ENCODE data around the gene PLA1A. TPM values are rescaled to one million over a fixed set of nuclear protein-coding genes. Genes with fewer than 3 reads are reported as not detected.

The PLA1A gene
- total RNA-seq, 1 experiment from 2014 or later = not detected

DNA sequence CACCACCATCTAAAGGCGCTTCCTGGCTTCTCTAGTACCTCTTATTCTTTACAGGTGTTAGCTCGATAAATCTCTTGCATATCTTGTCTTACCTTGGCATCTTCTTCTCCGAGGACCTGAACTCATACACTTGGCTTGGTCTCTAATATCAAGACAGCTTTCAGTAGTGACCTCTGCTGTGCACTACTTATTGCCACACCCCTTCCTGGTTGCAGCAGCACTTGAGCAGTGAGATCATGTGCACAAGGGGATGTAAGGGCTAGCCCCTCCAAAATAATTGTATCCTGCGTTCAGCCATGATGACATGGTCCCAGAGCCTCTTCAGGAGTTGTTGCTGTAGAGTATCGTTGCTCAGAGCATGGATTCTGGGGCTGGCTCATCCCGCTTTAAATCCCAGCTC is 1.3 kb upstream of the PLA1A start:
- no peaks in the 10 kb centered on the region for H3K4me1 ChIP-seq (replicated peaks; ENCODE audit: insufficient read depth)
- H4K20me1 ChIP-seq (ENCODE audit: insufficient read depth) = no peaks in the 10 kb centered on the region
- no TSS peak for BruUV-seq (replicated peaks)
- H3K36me3 ChIP-seq (ENCODE audit: low read depth) = no peaks in the 10 kb centered on the region
- ChIA-PET POLR2A (ENCODE audit: unreplicated experiment) (no interaction called here), CTCF (no interaction called here)
- no peaks in the 10 kb centered on the region for H3F3A ChIP-seq (ENCODE audit: insufficient read depth, low read depth)
- no peaks in the 10 kb centered on the region for H3K9me3 ChIP-seq (ENCODE audit: insufficient read depth, low read depth)
- H3K27ac ChIP-seq = no peak overlapping the region
- H3K4me2 ChIP-seq = no peak overlapping the region
- TF ChIP-seq CTCF (conservative IDR thresholded peaks at IDR 0.05) = no peak
- no peak for TF ChIP-seq EZH2 (IDR thresholded peaks at IDR 0.05; ENCODE audit: low read depth)
- no peak overlapping the region for H2AFZ ChIP-seq
- no peak overlapping the region for H3K4me3 ChIP-seq
- H3K27me3 ChIP-seq (ENCODE audit: insufficient read depth, low read depth) = peaks cover 13% of the 10 kb centered on the region
- intact Hi-C loops (cut with micrococcal nuclease; ENCODE audit: unreplicated experiment) = no loop called here
- no peak for DNase-seq
- no peaks in the 10 kb centered on the region for H3K9me2 ChIP-seq (ENCODE audit: insufficient read depth)
- H3K79me2 ChIP-seq (ENCODE audit: low read depth) = no peaks in the 10 kb centered on the region

DNA sequence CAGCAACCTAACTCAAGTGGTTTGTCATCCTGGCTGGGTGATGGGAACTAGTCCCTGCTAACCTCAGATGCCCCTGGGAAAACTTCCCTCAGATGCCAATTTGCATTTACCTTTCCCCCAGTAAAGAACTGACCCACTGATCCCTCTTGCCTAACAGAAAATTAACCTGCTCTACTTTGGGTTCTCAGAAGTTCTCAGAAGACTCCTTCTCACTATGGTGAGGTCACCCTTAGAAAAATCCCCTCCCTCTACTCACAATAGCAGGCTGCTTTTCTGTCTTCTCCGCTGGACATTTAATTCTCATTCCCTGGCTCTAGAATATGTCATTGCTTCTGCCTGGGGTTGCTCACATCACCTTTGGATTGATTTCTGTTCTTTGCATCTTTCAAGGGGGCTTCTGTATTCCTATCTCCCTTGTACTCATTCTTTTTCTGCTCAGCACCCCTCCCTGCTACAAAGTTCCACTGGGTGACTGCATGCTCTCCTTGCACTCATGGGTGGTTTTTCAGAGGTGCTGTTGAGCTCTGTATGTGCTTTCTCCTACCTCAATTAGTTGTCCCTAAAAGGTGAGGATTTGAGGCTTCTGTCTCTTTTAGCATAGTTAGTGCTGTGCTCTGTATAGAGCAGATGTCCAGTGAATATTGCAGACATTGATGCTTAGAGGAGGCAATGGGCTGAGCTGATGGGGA is 869 bp downstream of the PLA1A start:
- Histone ChIP-seq H3K27me3 (ENCODE audit: insufficient read depth, low read depth) (peaks cover under 1% of the 10 kb centered on the region; the same call in 1 of the 2 replicates), H4K20me1 (ENCODE audit: insufficient read depth) (no peaks in the 10 kb centered on the region), H3K9me3 (ENCODE audit: insufficient read depth, low read depth) (no peaks in the 10 kb centered on the region), H3K27ac (no peak overlapping the region), H3K9me2 (ENCODE audit: insufficient read depth) (no peaks in the 10 kb centered on the region), H3F3A (ENCODE audit: insufficient read depth, low read depth) (no peaks in the 10 kb centered on the region), H3K4me1 (replicated peaks; ENCODE audit: insufficient read depth) (no peaks in the 10 kb centered on the region), H2AFZ (no peak overlapping the region), H3K36me3 (ENCODE audit: low read depth) (no peaks in the 10 kb centered on the region), H3K4me3 (no peak overlapping the region), H3K4me2 (no peak overlapping the region), H3K79me2 (ENCODE audit: low read depth) (no peaks in the 10 kb centered on the region)
- no peak for DNase-seq
- ChIA-PET POLR2A (ENCODE audit: unreplicated experiment) (interaction anchor here (0.6 kb wide), 1 partner anchor 19 kb away, joined by 5 read pairs; no protein-coding TSS in a partner anchor), CTCF (no interaction called here)
- intact Hi-C loops (cut with micrococcal nuclease; ENCODE audit: unreplicated experiment) = no loop called here
- no peak for TF ChIP-seq CTCF (conservative IDR thresholded peaks at IDR 0.05)
- TF ChIP-seq EZH2 (IDR thresholded peaks at IDR 0.05; ENCODE audit: low read depth) = no peak
- BruUV-seq (replicated peaks) = no TSS peak

DNA sequence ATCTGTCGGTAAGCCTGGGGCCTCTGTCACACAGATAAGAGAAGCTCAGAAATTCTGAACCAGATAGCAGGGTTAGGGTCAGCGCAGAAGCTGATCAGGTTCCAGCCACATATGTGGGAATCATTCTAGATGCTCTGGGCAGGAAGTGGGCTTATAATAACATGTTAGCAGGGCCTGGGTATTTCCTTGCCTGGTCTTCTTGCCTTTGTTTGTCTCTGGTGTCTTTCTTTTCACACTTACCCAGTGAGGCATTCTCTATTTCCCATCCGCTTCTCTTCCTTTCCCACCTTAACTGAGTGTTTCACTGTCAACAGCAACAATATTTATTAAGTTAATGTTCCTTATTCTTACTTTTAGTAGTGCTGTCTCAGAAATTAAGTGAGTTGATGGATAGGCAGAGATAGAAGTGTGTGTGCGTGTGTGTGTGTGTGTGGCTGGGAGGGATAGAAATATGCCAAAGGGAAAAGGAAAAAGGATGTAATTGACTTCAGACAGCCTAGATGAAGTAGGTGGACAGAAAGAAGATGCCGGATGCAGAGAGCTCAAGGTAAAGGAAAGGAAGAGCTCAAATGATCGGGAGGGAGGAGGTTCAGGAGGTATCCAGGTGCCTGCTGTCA is 2.0 kb downstream of the PLA1A start:
- DNase-seq = no peak
- no TSS peak for BruUV-seq (replicated peaks)

More for the DNA sequence above, 2.0 kb downstream of the PLA1A start:
- no peaks in the 10 kb centered on the region for H3K36me3 ChIP-seq (ENCODE audit: low read depth)
- no peaks in the 10 kb centered on the region for H4K20me1 ChIP-seq (ENCODE audit: insufficient read depth)
- H3K27ac ChIP-seq = no peak overlapping the region
- no peaks in the 10 kb centered on the region for H3K9me2 ChIP-seq (ENCODE audit: insufficient read depth)
- POLR2A ChIA-PET (ENCODE audit: unreplicated experiment) = no interaction called here
- no peaks in the 10 kb centered on the region for H3K9me3 ChIP-seq (ENCODE audit: insufficient read depth, low read depth)
- H2AFZ ChIP-seq = no peak overlapping the region
- no peaks in the 10 kb centered on the region for H3K4me1 ChIP-seq (replicated peaks; ENCODE audit: insufficient read depth)
- H3K4me3 ChIP-seq = no peak overlapping the region
- TF ChIP-seq EZH2 (IDR thresholded peaks at IDR 0.05; ENCODE audit: low read depth) = no peak
- no peak for TF ChIP-seq CTCF (conservative IDR thresholded peaks at IDR 0.05)
- H3K79me2 ChIP-seq (ENCODE audit: low read depth) = no peaks in the 10 kb centered on the region
- CTCF ChIA-PET = no interaction called here
- H3K4me2 ChIP-seq = no peak overlapping the region
- no peaks in the 10 kb centered on the region for H3F3A ChIP-seq (ENCODE audit: insufficient read depth, low read depth)
- no peaks in the 10 kb centered on the region for H3K27me3 ChIP-seq (ENCODE audit: insufficient read depth, low read depth)
- intact Hi-C loops (cut with micrococcal nuclease; ENCODE audit: unreplicated experiment) = no loop called here

Measured in PC-9 (cell line).